ENCODE data around the gene C1orf115. TPM values are rescaled to one million over a fixed set of nuclear protein-coding genes. Genes with fewer than 3 reads are reported as not detected.
A peak's percentile ranks its signal among the peaks of the same experiment; 100 is the strongest.
"Not testable (repeated sequence)": the region's sequence is repeated elsewhere in the genome, so short reads cannot be mapped to it uniquely, and the experiment has no call there.

The C1orf115 gene
- total RNA-seq, 1 experiment from 2014 or later: 0.11 TPM

- not testable (repeated sequence) for DNase-seq (ENCODE audit: low read depth)
These were observed 31.1 kb downstream of the C1orf115 start for GRCh38 chr1:220721266-220721665.

GRCh38 chr1:220726634-220727033 lies 36.5 kb downstream of the C1orf115 start:
- DNase-seq (ENCODE audit: low read depth): no peak

- no peak for DNase-seq (ENCODE audit: low read depth)
These were observed 37.4 kb downstream of the C1orf115 start for GRCh38 chr1:220727519-220727918.

- no peak for DNase-seq (ENCODE audit: low read depth)
These were observed 40.3 kb downstream of the C1orf115 start for GRCh38 chr1:220730486-220730885.

GRCh38 chr1:220732137-220732536 lies 42.0 kb downstream of the C1orf115 start:
- DNase-seq (ENCODE audit: low read depth): no peak

- no peak for DNase-seq (ENCODE audit: low read depth)
These were observed 42.5 kb downstream of the C1orf115 start for GRCh38 chr1:220732621-220733020.

GRCh38 chr1:220733086-220733601 lies 43.0 kb downstream of the C1orf115 start:
- DNase-seq (ENCODE audit: low read depth): peak; percentile 81

GRCh38 chr1:220734571-220735326 lies 44.6 kb downstream of the C1orf115 start:
- DNase-seq (ENCODE audit: low read depth): peak; percentile 75

GRCh38 chr1:220736283-220736682 lies 46.1 kb downstream of the C1orf115 start:
- not testable (repeated sequence) for DNase-seq (ENCODE audit: low read depth)

GRCh38 chr1:220741349-220741748 lies 51.2 kb downstream of the C1orf115 start:
- DNase-seq (ENCODE audit: low read depth): no peak

- DNase-seq (ENCODE audit: low read depth): no peak
These were observed 51.7 kb downstream of the C1orf115 start for GRCh38 chr1:220741825-220742224.

- no peak for DNase-seq (ENCODE audit: low read depth)
These were observed 52.4 kb downstream of the C1orf115 start for GRCh38 chr1:220742520-220742919.

- DNase-seq (ENCODE audit: low read depth): no peak
These were observed 56.7 kb downstream of the C1orf115 start for GRCh38 chr1:220746851-220747250.

GRCh38 chr1:220747437-220748088 lies 57.4 kb downstream of the C1orf115 start:
- DNase-seq (ENCODE audit: low read depth): no peak

- peak; percentile 64 for DNase-seq (ENCODE audit: low read depth)
These were observed 58.1 kb downstream of the C1orf115 start, which contains the start of gene MTARC2 for GRCh38 chr1:220748089-220748934. Gene MTARC2, plus strand, starts transcription at chr1:220748322. Its CDS starts 210 bp downstream, at chr1:220748532.

Other genes starting within 250 kb of the C1orf115 start
- gene MARK1, start 162.2 kb upstream of the C1orf115 start, total RNA-seq (2014; rRNA removed): not detected in 2 replicates
- 0.17 and 1.5 TPM in 2 replicates for gene MTARC2, start 58.0 kb downstream of the C1orf115 start, total RNA-seq (2014; rRNA removed)
- 0.34 and 2.5 TPM in 2 replicates for gene MTARC1, start 96.5 kb downstream of the C1orf115 start, total RNA-seq (2014; rRNA removed)
- gene HLX, start 189.1 kb downstream of the C1orf115 start, total RNA-seq (2014; rRNA removed): 2.4 TPM in 2 replicates

Data from LHCN-M2 (cell line).